HAP-1 (cell line): ENCODE results near the gene NTN4.

Source experiments
- DNase-seq, 2 experiments: peaks; one replicate each; pipeline ENCODE4 v3.0.0-alpha.2; 2016 to 2020; ENCODE audit warnings: low spot score in 2 of 2
- H3K27me3 ChIP-seq: fragments of 250-450 bp; sonication (Bioruptor Pico); 2 replicates; pipeline ENCODE4 v1.5.1; 2020; ENCODE audit warnings: low read depth, mild to moderate bottlenecking, moderate library complexity
- H3K36me3 ChIP-seq: fragments of 250-450 bp; sonication (Bioruptor Pico); replicated peaks from 2 replicates; pipeline ENCODE4 v1.5.1; 2020; ENCODE audit warnings: mild to moderate bottlenecking
- H3K4me1 ChIP-seq: fragments of 250-450 bp; sonication (Bioruptor Pico); 2 replicates; pipeline ENCODE4 v1.5.1; 2020; ENCODE audit warnings: mild to moderate bottlenecking
- H3K4me3 ChIP-seq: fragments of 250-450 bp; sonication (Bioruptor Pico); 2 replicates; pipeline ENCODE4 v1.5.1; 2020; ENCODE audit warnings: mild to moderate bottlenecking, moderate library complexity
- H3K9me3 ChIP-seq: fragments of 250-450 bp; sonication (Bioruptor Pico); 2 replicates; pipeline ENCODE4 v1.5.1; 2020; ENCODE audit warnings: mild to moderate bottlenecking, moderate library complexity
- in situ Hi-C: fragments of 300-500 bp; cut with MboI; formaldehyde crosslinking; loops from 3 replicates; pipeline ENCODE4 v1.14.3; 2020; ENCODE audit warnings: low sequenced_read_pairs, inconsistent platforms, mixed read lengths

Gene NTN4

GRCh38 chr12:95730457-95730856 lies 60.1 kb downstream of the NTN4 start:
- Histone ChIP-seq H3K9me3 (peaks cover 2% of the 10 kb centered on the region; the same call in 1 of the 2 replicates), H3K4me3 (no peak overlapping the region), H3K36me3 (no peaks in the 10 kb centered on the region), H3K4me1 (peaks cover 9% of the 10 kb centered on the region), H3K27me3 (peaks cover 3% of the 10 kb centered on the region; the same call in 1 of the 2 replicates)
- in situ Hi-C loops = no loop called here
- DNase-seq = no peak

GRCh38 chr12:95726903-95727302 lies 63.7 kb downstream of the NTN4 start:
- H3K9me3 ChIP-seq = peaks cover 2% of the 10 kb centered on the region; the same call in 1 of the 2 replicates
- peaks cover 8% of the 10 kb centered on the region for H3K27me3 ChIP-seq
- H3K4me1 ChIP-seq = peaks cover 23% of the 10 kb centered on the region
- DNase-seq = no peak
- in situ Hi-C loops = no loop called here
- H3K36me3 ChIP-seq = no peaks in the 10 kb centered on the region
- H3K4me3 ChIP-seq = no peak overlapping the region

- peaks cover 36% of the 10 kb centered on the region for H3K4me1 ChIP-seq
- DNase-seq = no peak
- peaks cover 2% of the 10 kb centered on the region; the same call in 1 of the 2 replicates for H3K9me3 ChIP-seq
- no peak overlapping the region for H3K4me3 ChIP-seq
- no peaks in the 10 kb centered on the region for H3K36me3 ChIP-seq
- in situ Hi-C loops = no loop called here
- peaks cover 8% of the 10 kb centered on the region for H3K27me3 ChIP-seq
Observed at GRCh38 chr12:95724767-95725166, 65.8 kb downstream of the NTN4 start.

- in situ Hi-C loops = no loop called here
- no peak overlapping the region for H3K4me3 ChIP-seq
- DNase-seq = peak; percentile 35 to 91
- H3K27me3 ChIP-seq = peaks cover 8% of the 10 kb centered on the region
- peaks cover 2% of the 10 kb centered on the region; the same call in 1 of the 2 replicates for H3K9me3 ChIP-seq
- H3K36me3 ChIP-seq = no peaks in the 10 kb centered on the region
- H3K4me1 ChIP-seq = peaks cover 45% of the 10 kb centered on the region
Observed at GRCh38 chr12:95723693-95724384, 66.7 kb downstream of the NTN4 start.

- H3K27me3 ChIP-seq = peaks cover 8% of the 10 kb centered on the region
- in situ Hi-C loops = no loop called here
- H3K4me1 ChIP-seq = peaks cover 50% of the 10 kb centered on the region
- H3K9me3 ChIP-seq = no peaks in the 10 kb centered on the region
- DNase-seq = peak; percentile 39 to 54
- no peaks in the 10 kb centered on the region for H3K36me3 ChIP-seq
- H3K4me3 ChIP-seq = no peak overlapping the region
Observed at GRCh38 chr12:95721320-95721719, 69.2 kb downstream of the NTN4 start.

- H3K4me1 ChIP-seq = peaks cover 46% of the 10 kb centered on the region
- DNase-seq = no peak
- H3K4me3 ChIP-seq = no peak overlapping the region
- in situ Hi-C loops = no loop called here
- H3K27me3 ChIP-seq = peaks cover 2% of the 10 kb centered on the region
- no peaks in the 10 kb centered on the region for H3K36me3 ChIP-seq
- no peaks in the 10 kb centered on the region for H3K9me3 ChIP-seq
Observed at GRCh38 chr12:95720146-95720545, 70.4 kb downstream of the NTN4 start.

- Histone ChIP-seq H3K9me3 (no peaks in the 10 kb centered on the region), H3K36me3 (no peaks in the 10 kb centered on the region), H3K27me3 (no peaks in the 10 kb centered on the region; the same call in 1 of the 2 replicates), H3K4me1 (peaks cover 35% of the 10 kb centered on the region), H3K4me3 (no peak overlapping the region)
- in situ Hi-C loops = no loop called here
- peak in 1 of 2 experiments; percentile 13 for DNase-seq
Observed at GRCh38 chr12:95718772-95719171, 71.8 kb downstream of the NTN4 start.

GRCh38 chr12:95718006-95718431 lies 72.5 kb downstream of the NTN4 start:
- Histone ChIP-seq H3K4me3 (no peak overlapping the region), H3K27me3 (no peaks in the 10 kb centered on the region; the same call in 1 of the 2 replicates), H3K4me1 (peaks cover 27% of the 10 kb centered on the region), H3K36me3 (no peaks in the 10 kb centered on the region), H3K9me3 (no peaks in the 10 kb centered on the region)
- no peak for DNase-seq
- in situ Hi-C loops = no loop called here

- peaks cover 26% of the 10 kb centered on the region for H3K4me1 ChIP-seq
- DNase-seq = no peak
- in situ Hi-C loops = no loop called here
- no peaks in the 10 kb centered on the region for H3K9me3 ChIP-seq
- H3K4me3 ChIP-seq = no peak overlapping the region
- H3K36me3 ChIP-seq = no peaks in the 10 kb centered on the region
- H3K27me3 ChIP-seq = no peaks in the 10 kb centered on the region; the same call in 1 of the 2 replicates
Observed at GRCh38 chr12:95717316-95717928, 73.1 kb downstream of the NTN4 start.

GRCh38 chr12:95715177-95715576 lies 75.4 kb downstream of the NTN4 start:
- H3K27me3 ChIP-seq = no peaks in the 10 kb centered on the region; the same call in none of the 2 replicates
- H3K4me3 ChIP-seq = no peak overlapping the region
- in situ Hi-C loops = no loop called here
- H3K36me3 ChIP-seq = no peaks in the 10 kb centered on the region
- no peak for DNase-seq
- H3K9me3 ChIP-seq = no peaks in the 10 kb centered on the region
- peaks cover 23% of the 10 kb centered on the region for H3K4me1 ChIP-seq

GRCh38 chr12:95712269-95712668 lies 78.3 kb downstream of the NTN4 start:
- DNase-seq = no peak
- in situ Hi-C loops = no loop called here

GRCh38 chr12:95710386-95710785 lies 80.2 kb downstream of the NTN4 start:
- Histone ChIP-seq H3K27me3 (peaks cover 3% of the 10 kb centered on the region), H3K4me1 (peaks cover 14% of the 10 kb centered on the region)

More at GRCh38 chr12:95712269-95712668, 78.3 kb downstream of the NTN4 start:
- H3K4me1 ChIP-seq = peaks cover 14% of the 10 kb centered on the region
- no peaks in the 10 kb centered on the region for H3K36me3 ChIP-seq
- no peaks in the 10 kb centered on the region for H3K9me3 ChIP-seq
- H3K4me3 ChIP-seq = no peak overlapping the region
- no peaks in the 10 kb centered on the region; the same call in none of the 2 replicates for H3K27me3 ChIP-seq

GRCh38 chr12:95709152-95709551 lies 81.4 kb downstream of the NTN4 start:
- Histone ChIP-seq H3K27me3 (peaks cover 6% of the 10 kb centered on the region), H3K4me3 (no peak overlapping the region), H3K4me1 (peaks cover 14% of the 10 kb centered on the region), H3K9me3 (no peaks in the 10 kb centered on the region), H3K36me3 (no peaks in the 10 kb centered on the region)
- DNase-seq = peak in 1 of 2 experiments; percentile 67
- in situ Hi-C loops = no loop called here

More at GRCh38 chr12:95710386-95710785, 80.2 kb downstream of the NTN4 start:
- H3K9me3 ChIP-seq = no peaks in the 10 kb centered on the region
- H3K4me3 ChIP-seq = no peak overlapping the region
- no peaks in the 10 kb centered on the region for H3K36me3 ChIP-seq
- DNase-seq = no peak
- in situ Hi-C loops = no loop called here

- H3K4me1 ChIP-seq = peaks cover 9% of the 10 kb centered on the region
- H3K9me3 ChIP-seq = no peaks in the 10 kb centered on the region
- DNase-seq = no peak
- H3K36me3 ChIP-seq = no peaks in the 10 kb centered on the region
- in situ Hi-C loops = no loop called here
- H3K27me3 ChIP-seq = peaks cover 6% of the 10 kb centered on the region; the same call in 1 of the 2 replicates
- no peak overlapping the region for H3K4me3 ChIP-seq
Observed at GRCh38 chr12:95705143-95705542, 85.4 kb downstream of the NTN4 start.
